ENCODE results near the gene CCDC61. TPM values are rescaled to one million over a fixed set of nuclear protein-coding genes. Genes with fewer than 3 reads are reported as not detected.

The CCDC61 gene
- total RNA-seq, 4 donors from 2014 or later: 2.3 to 4.9 (median 3.4) TPM

- in situ Hi-C loops (cut with MboI; ENCODE audit: low sequenced_read_pairs in 4 of 4) (no loop called here), intact Hi-C loops (cut with DNase I; ENCODE audit: low total_unique reads) (no loop called here)
- Histone ChIP-seq H3K4me3 (no peak overlapping the region), H3K27me3 (peaks cover 6 to 20% (median 10%) of the 10 kb centered on the region in 3 donors), H3K4me1 (no peaks in the 10 kb centered on the region), H3K9me3 (no peaks in the 10 kb centered on the region), H3K36me3 (no peaks in the 10 kb centered on the region), H3K27ac (no peak overlapping the region)
- TF ChIP-seq CTCF (IDR thresholded peaks at IDR 0.05 in 4 of 5, conservative IDR thresholded peaks at IDR 0.05 in 1 of 5) (no peak), POLR2A (IDR thresholded peaks at IDR 0.05) (no peak)
- DNase-seq (no peak), ATAC-seq (no peak)
Observed at GRCh38 chr19:46036744-46037128, 41.5 kb downstream of the CCDC61 start.

GRCh38 chr19:46040125-46040524 lies 44.9 kb downstream of the CCDC61 start:
- Histone ChIP-seq H3K4me3 (no peak overlapping the region), H3K9me3 (no peaks in the 10 kb centered on the region), H3K4me1 (no peaks in the 10 kb centered on the region), H3K27me3 (peaks cover 14 to 15% (median 15%) of the 10 kb centered on the region in 3 donors), H3K36me3 (no peaks in the 10 kb centered on the region), H3K27ac (no peak overlapping the region)
- DNase-seq (no peak), ATAC-seq (no peak)
- intact Hi-C loops (cut with DNase I; ENCODE audit: low total_unique reads): no loop called here
- TF ChIP-seq POLR2A (IDR thresholded peaks at IDR 0.05): no peak
- no peak for TF ChIP-seq CTCF (IDR thresholded peaks at IDR 0.05 in 4 of 5, conservative IDR thresholded peaks at IDR 0.05 in 1 of 5)
- in situ Hi-C loops (cut with MboI; ENCODE audit: low sequenced_read_pairs in 4 of 4): no loop called here

- Histone ChIP-seq H3K27me3 (peaks cover 14 to 18% (median 15%) of the 10 kb centered on the region in 3 donors), H3K9me3 (no peaks in the 10 kb centered on the region), H3K27ac (no peak within 1 kb of the TSS), H3K4me1 (no peaks in the 10 kb centered on the region), H3K36me3 (no peaks in the 10 kb centered on the region), H3K4me3 (no peak within 1 kb of the TSS)
- TF ChIP-seq POLR2A (IDR thresholded peaks at IDR 0.05) (no peak), CTCF (IDR thresholded peaks at IDR 0.05 in 4 of 5, conservative IDR thresholded peaks at IDR 0.05 in 1 of 5) (no peak)
- no peak for ATAC-seq
- no peak for DNase-seq
- intact Hi-C loops (cut with DNase I; ENCODE audit: low total_unique reads) (no loop called here), in situ Hi-C loops (cut with MboI; ENCODE audit: low sequenced_read_pairs in 4 of 4) (no loop called here)
Observed at GRCh38 chr19:46040952-46041500, 45.8 kb downstream of the CCDC61 start, which contains the start of gene IGFL4. TSS of gene IGFL4 (minus strand) at chr19:46041002. CDS start at chr19:46040962, 40 bp downstream.

- H3K4me3 ChIP-seq: no peak overlapping the region
- ATAC-seq: no peak
Observed at GRCh38 chr19:46042252-46042883, 47.1 kb downstream of the CCDC61 start.

More at GRCh38 chr19:46042252-46042883, 47.1 kb downstream of the CCDC61 start:
- in situ Hi-C loops (cut with MboI; ENCODE audit: low sequenced_read_pairs in 4 of 4) (no loop called here), intact Hi-C loops (cut with DNase I; ENCODE audit: low total_unique reads) (no loop called here)
- peaks cover 14 to 18% (median 18%) of the 10 kb centered on the region in 3 donors for H3K27me3 ChIP-seq
- no peak for DNase-seq
- no peak for TF ChIP-seq POLR2A (IDR thresholded peaks at IDR 0.05)
- no peak for TF ChIP-seq CTCF (IDR thresholded peaks at IDR 0.05 in 4 of 5, conservative IDR thresholded peaks at IDR 0.05 in 1 of 5)
- no peaks in the 10 kb centered on the region for H3K4me1 ChIP-seq
- no peaks in the 10 kb centered on the region for H3K9me3 ChIP-seq
- H3K36me3 ChIP-seq: no peaks in the 10 kb centered on the region
- H3K27ac ChIP-seq: no peak overlapping the region

All from gastrocnemius medialis (tissue), 4 donors.